Umbilical cord (tissue), 2 donors: ENCODE data around the gene NACC2. TPM values are rescaled to one million over a fixed set of nuclear protein-coding genes. Genes with fewer than 3 reads are reported as not detected.
"Not testable (repeated sequence)": the region's sequence is repeated elsewhere in the genome, so short reads cannot be mapped to it uniquely, and the experiment has no call there.

Source experiments
- DNase-seq: peaks from one replicate; pipeline ENCODE4 v3.0.0-alpha.2; 2015; ENCODE audit warnings: low spot score
- total RNA-seq: library from RNA; depleted of rRNA; stranded (reverse); fragments of >200 nt; gene quantifications from one replicate; pipeline ENCODE4 v1.2.3, GENCODE V29; 2014; ENCODE audit warnings: low replicate concordance; ENCODE audit not compliant: insufficient read depth

NACC2 gene
- total RNA-seq, 1 donor from 2014 or later = 23.4 TPM

DNA sequence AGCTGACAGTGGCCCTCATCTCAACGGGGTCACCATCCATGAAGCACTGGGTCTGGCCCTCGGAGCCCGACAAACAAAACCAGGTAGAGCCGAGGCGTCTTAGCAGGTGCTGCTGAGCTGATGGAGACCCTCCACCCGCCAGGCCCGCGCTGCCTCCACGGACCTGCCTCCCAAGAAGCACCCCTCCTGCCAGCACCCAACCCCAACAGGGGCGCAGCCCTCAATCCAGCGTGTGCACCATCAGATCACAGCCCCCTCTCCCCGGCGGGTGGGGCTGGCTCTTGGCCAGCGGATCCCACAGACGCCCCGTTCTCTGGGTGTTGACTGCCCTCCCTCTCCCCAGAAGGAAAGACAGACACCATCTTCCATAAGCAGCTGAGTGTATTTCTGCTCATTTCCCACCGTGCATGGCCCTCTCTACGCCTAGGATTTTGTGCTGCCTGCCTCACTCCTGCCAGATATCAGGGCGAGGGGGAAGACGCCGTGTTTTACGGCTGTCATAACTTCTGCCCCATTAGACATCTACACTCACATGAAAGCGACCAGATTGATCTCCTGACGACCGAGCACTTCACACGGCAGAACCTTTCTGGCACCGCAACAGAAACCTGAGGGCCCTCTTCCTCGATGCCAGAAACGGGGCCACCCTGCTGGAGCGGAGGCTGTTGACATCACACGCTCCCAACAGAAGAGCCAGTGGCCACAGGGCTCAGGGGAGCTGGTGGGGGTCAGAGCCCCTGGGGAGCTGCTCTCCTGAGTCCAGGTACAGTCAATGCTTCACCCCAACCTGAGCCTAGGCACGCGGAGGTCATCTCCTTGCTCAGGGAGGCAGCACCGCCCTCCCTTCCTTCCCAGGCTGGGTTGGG, 12.4 kb downstream of the NACC2 start:
- no peak for DNase-seq

DNA sequence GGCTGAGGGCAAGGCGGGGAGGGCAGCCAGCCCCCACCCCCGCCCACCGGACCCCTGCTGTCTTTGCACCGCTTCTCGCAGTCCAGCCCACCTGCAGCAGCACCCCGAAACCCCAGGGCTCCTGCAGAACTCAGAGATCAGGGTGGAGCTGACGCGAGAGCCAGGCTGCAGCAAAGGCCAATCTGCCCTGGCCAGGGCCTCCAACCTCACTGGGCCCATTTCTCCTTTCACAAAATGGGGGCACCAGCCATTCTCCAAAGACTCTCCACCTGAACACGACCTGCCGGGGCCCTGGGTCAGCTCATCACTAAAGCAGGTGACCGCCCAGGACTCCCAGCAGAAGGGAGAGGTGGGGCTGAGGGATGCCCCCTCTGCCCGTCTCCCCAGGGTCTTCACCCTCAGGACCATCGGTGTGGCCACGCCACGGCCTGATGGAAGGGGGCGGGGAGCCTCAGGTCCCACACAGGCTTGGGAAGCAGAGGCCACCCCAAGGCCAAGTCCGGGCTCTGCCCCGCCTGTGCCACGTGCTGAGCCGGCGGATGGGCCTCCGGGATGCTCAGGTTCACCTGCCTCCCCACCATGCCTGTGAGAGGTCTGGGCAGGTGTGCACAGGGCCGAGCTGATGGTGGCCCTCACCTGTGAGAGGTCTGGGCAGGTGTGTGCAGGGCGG, 13.1 kb downstream of the NACC2 start:
- no peak for DNase-seq

DNA sequence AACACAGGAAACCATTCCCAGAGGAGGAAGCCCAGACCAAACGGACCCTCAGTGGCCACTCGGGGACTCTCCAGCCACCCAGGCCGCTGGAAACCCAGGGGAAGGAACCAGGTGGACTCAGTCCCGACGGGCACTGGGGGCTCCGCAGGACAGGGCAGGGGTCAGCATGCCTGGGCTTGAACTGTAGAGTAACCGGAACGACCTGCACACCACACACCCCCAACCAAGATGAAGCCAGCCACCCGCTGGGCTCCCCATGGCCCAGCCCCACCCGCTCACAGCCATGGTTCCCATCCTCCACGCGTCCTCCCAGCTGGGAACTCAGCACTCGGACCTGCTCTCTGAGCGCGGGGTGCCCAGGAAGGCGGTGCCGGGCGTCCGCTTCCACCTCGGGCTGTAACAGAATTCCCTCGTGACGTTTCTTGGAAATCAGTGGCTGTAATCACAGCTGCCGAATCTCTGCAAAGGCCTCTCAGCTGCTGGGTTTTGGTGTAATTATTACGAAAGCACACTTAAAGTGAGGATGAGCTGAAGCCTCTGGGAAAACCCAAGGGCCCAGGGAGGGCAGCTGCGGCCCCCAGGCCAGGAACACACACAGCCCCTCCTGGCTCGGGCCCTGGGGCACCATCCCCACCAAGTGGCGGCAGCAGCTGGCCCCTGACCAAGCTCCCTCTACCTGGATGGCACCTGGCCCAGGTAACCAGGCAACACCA, 13.8 kb downstream of the NACC2 start:
- DNase-seq = no peak

DNA sequence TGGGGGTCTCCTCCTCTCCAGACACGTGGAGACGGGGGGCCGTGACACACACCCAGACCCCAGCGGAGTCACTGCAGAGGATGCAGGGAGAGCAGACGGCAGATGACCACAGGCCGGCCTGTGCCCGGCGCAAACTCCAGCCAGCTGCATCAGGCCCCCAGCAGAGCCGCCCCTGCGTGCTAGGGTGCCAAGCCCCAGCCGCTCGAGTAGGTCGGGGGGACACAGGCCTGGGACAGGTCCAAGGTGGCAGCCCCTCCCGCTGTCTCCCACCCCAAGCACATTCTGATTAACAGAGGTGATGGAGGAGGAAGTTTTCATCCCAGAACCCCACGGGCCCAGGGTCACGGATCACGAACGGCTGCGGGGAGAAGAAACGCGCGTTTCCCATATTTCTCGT, 14.4 kb downstream of the NACC2 start:
- no peak for DNase-seq

DNA sequence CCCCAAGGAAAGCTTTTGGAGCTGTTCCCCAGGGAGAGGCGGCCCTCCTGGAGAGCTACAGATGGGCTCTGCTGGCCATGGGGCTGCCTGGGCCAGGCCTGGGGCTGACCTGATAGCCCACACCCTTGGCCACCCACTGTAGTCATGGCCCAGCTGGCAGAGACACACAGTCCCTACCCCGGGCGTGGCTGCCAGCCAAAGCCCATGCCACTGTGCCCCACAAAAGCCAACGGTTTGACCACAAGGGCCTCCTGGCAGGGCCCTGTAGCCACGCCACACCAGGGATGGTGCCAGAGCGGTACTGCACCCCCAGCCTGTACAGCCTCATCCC, 15.2 kb downstream of the NACC2 start:
- DNase-seq = no peak

DNA sequence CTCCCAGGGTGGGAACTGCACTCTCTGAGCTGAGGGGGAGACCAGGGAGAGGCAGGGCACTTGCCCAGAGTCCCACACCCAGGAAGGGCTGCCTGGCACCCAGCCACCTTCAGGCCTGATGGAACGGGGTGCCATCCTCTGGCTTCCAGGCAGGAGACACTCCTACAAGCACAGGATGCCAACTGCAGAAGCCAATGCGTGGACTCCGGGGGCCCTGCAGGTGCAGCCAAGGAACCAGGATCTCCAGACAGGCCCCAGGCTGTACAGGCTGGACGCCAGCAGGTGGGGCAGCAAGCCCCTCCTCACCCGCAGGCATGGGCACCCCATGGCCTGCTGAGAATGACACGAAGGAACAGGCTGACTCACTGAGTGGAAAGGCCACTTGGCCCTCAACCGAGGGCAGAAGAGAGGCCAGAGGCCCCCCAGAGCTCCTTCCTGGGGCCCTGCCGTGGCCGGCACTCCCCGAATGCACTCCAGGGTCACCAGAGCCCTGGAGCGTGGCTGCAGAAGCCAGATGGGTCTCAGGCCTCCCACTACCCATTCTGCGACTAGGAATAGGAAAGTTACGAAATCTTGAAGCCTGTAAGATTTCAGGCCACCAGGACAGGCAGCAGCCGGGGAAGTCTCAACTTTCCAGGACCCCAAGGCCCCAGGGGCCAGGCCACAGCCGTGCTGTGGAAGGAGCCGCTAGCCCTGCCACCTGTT, 15.7 kb downstream of the NACC2 start:
- DNase-seq = no peak

DNA sequence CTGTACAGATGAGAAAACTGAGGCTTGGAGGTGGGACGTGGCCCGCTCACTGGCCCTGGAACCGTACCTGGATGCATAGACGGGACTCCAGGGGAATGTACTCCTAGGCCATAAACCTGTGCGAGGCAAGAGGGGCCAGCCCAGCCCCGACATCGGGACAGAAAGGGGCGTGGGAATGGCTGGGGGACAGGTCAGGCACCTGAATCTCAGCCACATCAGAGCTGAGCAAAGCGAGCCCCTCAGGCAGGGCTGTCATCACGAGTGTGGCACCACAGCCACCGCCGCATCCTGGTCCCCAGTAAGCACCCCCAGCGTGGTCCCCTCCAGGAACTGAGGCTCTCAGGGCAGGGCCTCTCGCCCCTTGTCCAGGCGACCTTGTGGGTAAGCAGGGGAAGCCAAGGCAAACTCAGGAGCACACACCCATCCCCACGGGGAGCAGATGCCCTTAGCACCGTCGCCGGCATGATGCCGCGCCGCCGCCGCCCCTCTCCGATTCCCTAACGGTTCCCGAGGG, 16.5 kb downstream of the NACC2 start:
- no peak for DNase-seq

DNA sequence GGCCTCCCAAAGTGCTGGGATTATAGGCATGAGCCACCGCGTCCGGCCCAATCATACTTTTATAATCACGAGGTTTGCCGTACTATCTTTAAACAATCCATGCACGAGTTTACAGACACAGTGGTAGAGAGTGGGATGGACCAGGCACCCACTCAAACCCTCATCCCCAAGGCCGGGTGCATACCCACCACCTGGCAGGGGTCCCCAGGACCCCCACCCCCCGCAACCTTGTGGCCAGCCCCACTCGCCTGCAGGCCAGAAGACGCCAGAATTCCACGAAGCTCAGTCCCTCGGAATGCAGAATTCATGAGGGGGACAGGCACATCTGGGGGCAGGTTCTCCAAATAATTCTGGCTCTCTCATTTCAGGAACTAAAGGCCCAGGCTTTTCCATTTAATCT, 17.1 kb downstream of the NACC2 start:
- no peak for DNase-seq

DNA sequence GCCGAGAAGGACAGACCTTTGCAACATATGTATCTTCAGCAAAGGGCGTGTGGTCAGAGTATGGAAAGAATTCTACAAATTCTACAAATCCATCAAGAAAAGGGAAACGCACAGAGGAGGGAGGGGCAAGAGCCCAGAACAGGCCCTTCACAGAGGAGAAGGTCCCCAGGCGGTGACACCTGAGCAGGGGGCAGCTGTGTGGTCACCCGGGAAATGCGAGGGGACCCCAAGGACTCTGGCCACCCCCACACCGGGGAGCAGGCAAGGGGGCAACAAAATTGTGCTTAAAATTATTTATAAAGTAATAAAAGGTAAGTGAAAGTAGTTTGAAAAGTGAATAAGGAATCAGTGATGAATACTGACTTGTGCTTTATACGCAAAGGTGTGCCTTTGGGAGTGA, 17.6 kb downstream of the NACC2 start:
- DNase-seq = no peak

DNA sequence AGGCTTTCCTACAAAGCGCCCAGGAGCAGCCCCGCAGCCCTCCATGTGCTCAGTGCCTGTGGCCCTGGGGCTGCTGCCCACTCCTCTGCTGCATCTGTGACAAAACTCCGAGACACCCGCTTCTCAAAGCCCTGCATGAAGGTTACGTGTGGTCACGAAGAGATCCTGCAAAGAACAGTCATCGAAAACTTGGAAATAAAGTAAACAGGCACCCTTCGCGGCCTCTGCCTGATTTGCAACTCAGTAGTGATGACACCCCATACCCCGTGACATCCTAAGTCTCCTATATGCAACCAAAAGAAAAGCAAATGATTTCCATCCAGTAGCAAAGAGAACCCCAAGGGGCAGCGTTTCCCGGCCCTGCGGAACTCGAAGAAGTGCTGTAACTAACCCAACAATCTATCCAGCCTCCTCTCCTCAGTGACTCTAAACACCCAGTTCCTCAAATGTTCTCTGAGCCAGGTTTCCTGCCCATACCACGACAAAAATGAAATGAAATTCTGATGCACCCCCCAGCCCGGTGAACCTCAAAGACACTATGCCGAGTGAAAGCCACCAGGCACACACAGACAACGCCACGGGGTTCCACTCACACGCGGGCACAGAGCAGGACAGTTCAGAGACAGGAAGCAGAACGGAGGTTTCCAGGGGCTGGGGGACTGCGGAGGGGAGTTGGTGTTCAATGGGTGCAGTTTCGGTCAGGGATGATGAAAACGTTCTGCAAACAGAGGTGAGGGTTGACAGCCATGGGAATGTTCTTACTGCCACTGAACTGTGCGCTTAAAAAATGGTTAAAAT, 19.0 kb downstream of the NACC2 start:
- DNase-seq = no peak

DNA sequence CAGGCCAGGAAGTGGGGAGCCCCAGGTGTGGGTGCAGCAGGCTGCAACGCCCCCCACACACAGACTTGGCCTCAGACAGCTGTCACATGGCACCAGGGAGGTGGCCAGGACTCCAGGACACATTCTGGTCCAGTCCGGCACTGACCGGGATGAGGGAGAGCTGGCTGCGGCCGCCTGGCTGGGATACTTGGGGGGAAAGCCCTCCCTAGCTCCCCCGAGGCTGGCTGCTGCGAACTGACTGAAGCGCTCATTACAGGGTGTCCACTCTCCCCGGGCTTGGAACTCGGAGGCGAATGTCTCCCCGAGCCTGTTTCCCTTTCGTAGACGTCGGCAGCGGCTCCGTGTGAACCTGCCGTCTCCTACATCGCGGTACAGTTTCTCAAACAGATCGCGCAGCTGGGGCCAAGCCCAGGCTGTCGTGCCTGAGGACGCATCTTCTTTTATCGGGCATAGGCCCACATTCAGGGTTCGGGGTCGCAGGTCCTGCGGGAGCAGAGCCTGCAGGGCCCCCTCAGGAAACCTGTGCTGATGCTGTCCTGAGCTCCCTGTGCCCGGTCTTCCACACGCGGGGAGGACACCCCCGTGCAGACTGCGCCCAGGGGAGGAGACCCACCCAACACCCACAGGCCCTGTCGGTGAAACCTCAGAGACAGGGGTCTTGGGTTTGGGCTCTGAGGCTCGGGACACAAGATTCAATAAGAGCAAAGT, 19.8 kb downstream of the NACC2 start:
- no peak for DNase-seq

DNA sequence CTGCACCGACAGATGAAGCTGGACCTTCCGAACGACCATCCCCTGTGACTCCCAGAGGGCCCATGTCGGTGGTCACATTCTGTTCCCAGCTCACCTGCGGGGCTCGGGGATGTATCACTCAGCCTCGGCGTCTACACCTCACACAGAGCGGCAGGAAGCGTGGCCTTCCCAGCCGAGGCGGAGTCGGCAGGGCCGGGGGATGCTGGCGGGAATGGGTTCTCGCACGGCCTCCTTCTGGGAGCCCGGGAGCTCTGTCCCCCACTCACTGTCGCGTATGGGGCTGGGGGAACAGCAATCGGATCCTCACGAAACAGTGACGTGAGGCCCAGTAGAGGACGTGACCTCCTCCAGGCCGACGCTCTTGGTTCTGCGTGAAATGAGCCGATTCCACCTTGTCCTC, 20.4 kb downstream of the NACC2 start:
- no peak for DNase-seq

DNA sequence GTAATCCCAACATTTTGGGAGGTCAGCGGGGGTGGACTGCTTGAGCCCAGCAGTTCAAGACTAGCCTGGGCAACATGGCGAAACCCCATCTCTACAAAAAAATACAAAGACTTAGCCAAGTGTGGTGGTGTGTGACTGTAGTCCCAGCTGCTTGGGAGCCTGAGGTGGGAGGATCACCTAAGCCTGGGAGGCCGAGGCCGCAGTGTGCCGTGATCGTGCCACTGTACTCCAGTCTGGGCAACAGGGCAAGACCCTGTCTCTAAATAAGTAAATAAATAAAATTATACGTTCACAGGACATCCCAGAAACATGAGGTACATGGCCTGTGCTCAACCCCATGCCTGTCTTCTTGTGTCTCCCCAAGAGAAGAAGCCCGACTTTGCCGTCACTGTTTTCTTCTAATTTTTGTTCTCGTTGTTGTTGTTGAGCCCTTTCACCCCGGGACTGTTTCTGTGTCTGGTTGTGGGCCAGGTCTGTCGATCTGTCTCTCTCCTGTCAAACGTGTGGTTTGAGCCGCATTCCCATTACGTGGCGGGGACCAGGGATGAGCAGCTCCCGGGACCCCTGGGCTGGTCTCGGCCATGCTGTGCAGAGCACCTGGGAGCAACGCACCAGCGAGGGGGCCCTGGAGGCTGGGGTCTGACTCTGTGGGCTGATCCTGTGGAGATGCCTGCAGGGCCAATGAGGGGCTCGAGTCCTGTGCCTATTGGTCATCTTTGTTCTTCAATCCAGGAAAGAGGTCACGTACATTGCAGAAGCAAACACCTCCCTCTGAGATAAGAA, 32.2 kb downstream of the NACC2 start:
- DNase-seq = no peak

DNA sequence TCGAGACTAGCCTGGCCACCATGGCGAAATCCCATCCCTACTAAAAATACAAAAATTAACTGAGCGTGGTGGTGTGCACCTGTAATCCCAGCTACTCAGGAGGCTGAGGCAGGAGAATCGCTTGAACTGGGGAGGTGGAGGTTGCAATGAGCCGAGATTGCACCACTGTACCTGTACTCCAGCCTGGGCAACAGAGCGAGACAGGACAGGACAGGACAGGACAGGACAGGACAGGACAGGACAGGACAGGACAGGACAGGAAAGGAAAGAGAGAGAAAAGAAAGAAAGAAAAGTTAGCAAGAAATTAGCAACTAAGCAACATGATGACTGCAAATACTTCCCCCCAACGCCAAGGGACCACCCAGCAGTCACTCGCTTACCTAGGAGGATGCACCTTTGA, 33.2 kb downstream of the NACC2 start:
- not testable (repeated sequence) for DNase-seq

DNA sequence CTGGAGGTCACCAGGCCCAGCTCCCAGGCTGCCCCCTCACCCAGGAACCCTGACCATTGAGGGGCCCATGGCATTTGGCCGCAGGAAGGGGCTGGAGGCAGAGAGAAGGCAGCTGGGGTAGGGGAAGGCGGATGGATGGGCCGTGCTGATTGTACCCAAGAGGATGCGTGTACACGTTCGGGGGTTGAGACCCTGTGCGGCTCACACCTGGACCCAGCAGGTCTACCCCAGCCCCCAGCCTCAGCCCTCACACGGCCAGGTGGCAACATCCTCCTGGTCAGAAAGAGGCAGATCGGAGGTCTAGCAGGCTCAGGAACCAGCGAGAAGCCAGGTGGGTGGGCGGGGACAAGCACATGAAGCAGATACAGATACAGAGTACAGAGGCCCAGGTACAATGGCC, 33.7 kb downstream of the NACC2 start:
- no peak for DNase-seq

DNA sequence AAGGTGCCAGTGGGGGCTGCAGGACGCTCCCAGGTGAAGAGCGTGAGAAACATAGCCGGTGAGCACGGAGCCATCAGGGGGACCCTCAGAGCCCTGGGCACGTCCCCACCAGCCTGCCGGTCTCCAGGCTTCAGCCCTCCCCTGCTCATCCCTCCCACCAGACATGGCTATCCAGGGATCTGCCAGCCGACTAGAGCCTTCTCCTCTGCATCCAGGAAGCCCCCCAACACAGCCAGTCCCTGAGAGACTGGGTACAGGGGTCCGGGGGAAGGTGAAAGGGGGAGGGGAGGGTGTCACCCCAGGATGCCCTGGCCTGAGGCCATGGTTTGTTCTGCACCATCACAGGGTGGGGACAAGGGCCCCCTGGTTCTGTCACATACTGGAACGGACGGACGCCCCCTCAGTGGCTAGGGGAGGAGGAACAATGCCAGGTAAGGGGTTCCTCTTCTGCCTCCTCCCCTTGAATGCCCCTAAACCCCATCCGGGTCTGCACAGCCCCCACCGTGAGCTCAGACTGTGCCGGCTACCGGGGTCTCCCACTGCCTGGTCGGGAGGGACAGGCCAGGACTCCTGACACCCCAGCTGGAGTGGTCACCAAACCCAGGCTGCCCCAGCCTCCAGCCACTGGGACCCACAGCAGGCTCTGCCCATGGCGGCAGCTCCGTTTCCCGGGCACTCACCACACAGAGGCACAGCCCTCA, 34.3 kb downstream of the NACC2 start:
- no peak for DNase-seq

DNA sequence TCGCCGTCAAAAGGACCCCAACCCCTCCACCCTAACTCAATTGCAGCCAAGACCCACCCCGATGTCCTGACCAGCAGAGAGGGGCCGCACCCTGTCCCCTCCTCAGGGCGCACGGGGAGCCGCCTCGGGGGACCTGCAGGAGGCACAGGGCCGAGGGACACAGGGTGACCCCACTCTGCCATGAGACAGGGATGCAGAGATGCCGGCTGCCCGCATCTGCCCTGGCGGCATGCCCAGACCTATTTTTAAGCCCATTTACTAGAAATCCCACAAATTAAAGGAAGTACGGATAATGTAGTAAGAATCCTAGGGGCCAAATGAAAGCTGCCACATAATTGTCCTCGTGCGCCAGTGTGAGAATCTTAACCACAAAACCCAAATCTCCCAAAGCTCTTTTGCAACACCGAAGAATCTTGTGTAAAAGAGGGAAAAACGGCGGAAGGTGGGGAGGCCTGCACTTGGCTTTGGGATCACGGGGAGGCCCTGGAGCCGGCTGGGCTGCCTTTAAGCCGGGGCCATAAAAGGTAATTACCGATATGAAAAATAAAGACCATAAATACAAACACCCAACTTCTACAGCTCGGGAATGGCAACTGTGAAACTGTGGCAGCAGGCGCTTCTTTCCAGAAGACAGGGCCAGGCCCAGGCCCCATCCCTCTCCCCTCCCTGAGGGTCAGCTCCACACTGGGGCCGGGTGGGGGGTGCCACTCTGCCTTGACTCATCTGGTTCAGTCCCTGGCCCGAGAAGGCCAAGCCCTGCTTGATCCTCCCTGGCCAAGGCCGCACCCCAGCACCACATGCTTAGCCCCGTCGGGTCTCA, 35.0 kb downstream of the NACC2 start:
- peak; percentile 37 for DNase-seq

DNA sequence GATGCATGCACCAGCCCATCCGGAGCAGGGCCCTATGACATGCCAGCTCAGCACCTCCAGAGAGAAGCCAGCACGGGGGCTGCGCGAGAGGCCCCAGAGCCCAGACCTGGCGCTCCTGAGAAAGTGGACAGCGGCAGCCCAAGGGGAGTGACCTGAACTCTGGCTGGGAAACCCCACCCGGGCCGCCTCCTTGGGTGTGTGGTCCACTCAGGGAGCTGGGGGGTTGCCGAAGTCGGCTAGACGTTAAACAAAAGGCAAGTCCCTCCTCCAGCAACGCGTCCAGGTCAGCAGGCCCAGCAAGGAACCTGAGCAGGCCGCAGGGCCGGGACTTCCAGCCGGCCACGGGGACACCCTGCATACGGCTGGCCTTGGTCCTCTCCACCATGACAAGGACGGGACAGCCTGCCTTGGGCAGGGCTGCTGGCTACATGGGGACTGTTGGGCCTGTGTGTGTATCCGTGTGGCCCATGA, 35.7 kb downstream of the NACC2 start:
- DNase-seq = no peak
